K562 (cell line): ENCODE data around the gene KISS1R. TPM values are rescaled to one million over a fixed set of nuclear protein-coding genes. Genes with fewer than 3 reads are reported as not detected.

Experiments
- CBX3 ChIP-seq, 2 experiments: IDR thresholded peaks; 1 replicate in 1 of 2; 2 replicates in 1 of 2; pipeline ENCODE4 v1.6.1; 2012; ENCODE audit warnings: inconsistent platforms in 2 of 2, low read length in 2 of 2, borderline replicate concordance in 1 of 2, control low read depth in 1 of 2
- EGR1 ChIP-seq: fragments of 450-650 bp; conservative IDR thresholded peaks from 2 replicates; pipeline ENCODE4 v1.6.1; 2017; ENCODE audit warnings: mild to moderate bottlenecking
- GMEB1 ChIP-seq: fragments of 250-450 bp; sonication (Bioruptor Pico); IDR thresholded peaks from 2 replicates; pipeline ENCODE4 v1.4.0; 2020; ENCODE audit warnings: mild to moderate bottlenecking
- KLF16 ChIP-seq: IDR thresholded peaks from 2 replicates; pipeline ENCODE4 v1.6.1; 2016; ENCODE audit warnings: antibody characterized with exemption
- NRF1 ChIP-seq, 2 experiments: fragments of 450-650 bp; IDR thresholded peaks in 1 of 2; conservative IDR thresholded peaks in 1 of 2; 2 replicates each; pipeline ENCODE4 v1.6.1; 2014; ENCODE audit warnings: mild to moderate bottlenecking in 2 of 2
- PRMT5 ChIP-seq: sonication (generic); formaldehyde crosslinking; IDR thresholded peaks from 2 replicates; pipeline ENCODE4 v1.5.0; 2020; ENCODE audit warnings: missing genetic modification reagents
- RNF219 ChIP-seq: fragments of 250-450 bp; sonication (Bioruptor Pico); IDR thresholded peaks from 2 replicates; pipeline ENCODE4 v1.5.0; 2022; ENCODE audit warnings: mild to moderate bottlenecking
- TCF7 ChIP-seq: sonication (generic); IDR thresholded peaks from 2 replicates; pipeline ENCODE4 v1.6.1; 2016; ENCODE audit warnings: antibody characterized with exemption, borderline replicate concordance
- TCF7L2 ChIP-seq: fragments of 150-350 bp; IDR thresholded peaks from 2 replicates; pipeline ENCODE4 v1.6.1; 2016; ENCODE audit warnings: low read depth, mild to moderate bottlenecking, low read length, moderate library complexity
- TFAM ChIP-seq: fragments of 250-450 bp; sonication (Bioruptor Pico); conservative IDR thresholded peaks from 2 replicates; pipeline ENCODE4 v1.5.0; 2021; ENCODE audit warnings: mild to moderate bottlenecking, moderate library complexity
- ZBTB26 ChIP-seq: fragments of 450-650 bp; formaldehyde crosslinking; IDR thresholded peaks from 2 replicates; pipeline ENCODE4 v1.4.0; 2022; ENCODE audit warnings: missing genetic modification characterization
- ZBTB9 ChIP-seq: fragments of 450-650 bp; formaldehyde crosslinking; IDR thresholded peaks from 2 replicates; pipeline ENCODE4 v1.4.0; 2020; ENCODE audit warnings: mild to moderate bottlenecking, moderate library complexity
- ZNF232 ChIP-seq: sonication (generic); formaldehyde crosslinking; IDR thresholded peaks from 2 replicates; pipeline ENCODE4 v1.8.0; 2022; ENCODE audit warnings: mild to moderate bottlenecking, missing genetic modification reagents
- ZNF347 ChIP-seq: fragments of 450-650 bp; formaldehyde crosslinking; IDR thresholded peaks from 2 replicates; pipeline ENCODE4 v1.4.0; 2020; ENCODE audit warnings: low read depth, mild to moderate bottlenecking, moderate library complexity
- ZNF609 ChIP-seq: sonication (generic); formaldehyde crosslinking; IDR thresholded peaks from 2 replicates; pipeline ENCODE4 v1.8.1; 2023; ENCODE audit warnings: missing genetic modification reagents, mild to moderate bottlenecking, borderline replicate concordance
- ZNF76 ChIP-seq: fragments of 250-450 bp; sonication (Bioruptor Pico); IDR thresholded peaks from 2 replicates; pipeline ENCODE4 v1.4.0; 2020; ENCODE audit warnings: mild to moderate bottlenecking, moderate library complexity, borderline replicate concordance
- ZNF778 ChIP-seq: fragments of 450-650 bp; formaldehyde crosslinking; IDR thresholded peaks from 2 replicates; pipeline ENCODE4 v1.4.0; 2020; ENCODE audit warnings: mild to moderate bottlenecking, moderate library complexity
- polyA plus RNA-seq, 8 experiments: library from polyadenylated mRNA; depleted of rRNA in 4 of 8; stranded (reverse) in 5 of 8; unstranded in 3 of 8; fragments of >200 nt; fragmentation: Nextera tagmentation in 2 of 8; fragmentation: Illumina TruSeq in 1 of 8; extraction: Ambion mirVana in 2 of 8; extraction: Trizol in 1 of 8; gene quantifications; 2 replicates each; pipeline versions ENCODE4 v1.2.1 to v1.2.3, GENCODE V29; 2011 to 2014; ENCODE audit warnings: inconsistent platforms in 1 of 8, missing spikeins in 1 of 8
- total RNA-seq, 7 experiments: library from RNA; depleted of rRNA in 6 of 7; stranded (reverse); fragments of >200 nt in 6 of 7; fragmentation: Illumina TruSeq in 2 of 7; extraction: Trizol in 2 of 7; gene quantifications; 2 replicates each; pipeline versions ENCODE4 v1.2.1 to v1.2.3, GENCODE V29; 2011 to 2021; ENCODE audit warnings: low replicate concordance in 1 of 7

KISS1R gene
- total and polyA plus RNA-seq, 9 of the 15 experiments (the other 6 are each of a cell fraction or from before 2014, with no cell fraction given), result 0.37 to 39.4 (median 2.0) TPM

- TF ChIP-seq KLF16 (no peak), CBX3 (IDR thresholded peaks at IDR 0.05; ENCODE audit: borderline replicate concordance in 1 of 2, low read length in 2 of 2) (no peak), RNF219 (CRISPR knock-in tag) (no peak), TCF7 (no peak), ZNF232 (CRISPR knock-in tag) (no peak), ZNF76 (CRISPR knock-in tag) (no peak), PRMT5 (CRISPR knock-in tag) (no peak), ZNF609 (CRISPR knock-in tag) (no peak), ZNF347 (CRISPR knock-in tag) (no peak), ZBTB26 (CRISPR knock-in tag) (no peak), EGR1 (peak; percentile 48), TFAM (CRISPR knock-in tag) (no peak), GMEB1 (CRISPR knock-in tag) (no peak), ZNF778 (CRISPR knock-in tag) (no peak), ZBTB9 (CRISPR knock-in tag) (no peak), NRF1 (conservative IDR thresholded peaks at IDR 0.05 in 1 of 2, IDR thresholded peaks at IDR 0.05 in 1 of 2) (no peak), TCF7L2 (no peak)
Observed at GRCh38 chr19:918481-919198, 1.5 kb downstream of the KISS1R start (continued).
